MM.1S (cell line): ENCODE data around the gene TTC7B.

ENCODE experiments used
- CTCF ChIP-seq: fragments of 300-600 bp; sonication (generic); IDR thresholded peaks from 2 replicates; pipeline ENCODE4 v1.5.1; 2016; ENCODE audit warnings: antibody characterized with exemption, low read length, mixed read lengths
- EZH2 ChIP-seq: fragments of 300-600 bp; sonication (generic); optimal IDR thresholded peaks from 2 replicates; pipeline ENCODE3; 2017; ENCODE audit warnings: low read depth, mild to moderate bottlenecking, antibody characterized with exemption, low read length, mixed read lengths

- TF ChIP-seq CTCF (no peak), EZH2 (no peak)
These were observed 83.5 kb downstream of the TTC7B start for GRCh38 chr14:90732718-90733117.
